NCI-H345 (cell line): ENCODE results near the gene RLN2.

Source experiments
- DNase-seq: peaks from one replicate; lab custom pipeline; 2025; lab: John Stamatoyannopoulos, UW

RLN2 gene

DNA sequence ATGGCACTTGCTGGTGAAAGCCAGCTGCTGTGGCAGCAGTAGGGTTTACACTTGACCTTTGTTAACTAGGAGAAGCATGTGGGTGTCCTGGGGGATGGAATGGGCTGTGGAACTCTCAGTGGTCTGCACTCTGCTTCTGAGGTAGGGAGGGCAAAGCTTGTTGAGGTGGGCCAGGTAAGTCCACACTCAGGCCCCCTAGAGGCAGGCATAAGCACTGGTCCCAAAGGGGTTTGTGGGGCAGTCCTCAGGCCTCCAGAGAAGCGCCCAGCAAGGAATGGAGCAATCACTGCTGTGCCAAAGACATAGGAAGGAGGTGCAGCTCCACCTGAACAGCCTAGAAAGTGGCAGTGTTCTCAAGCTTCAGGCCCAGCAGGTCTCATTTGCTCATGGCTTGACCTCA, 38.6 kb downstream of the RLN2 start:
- DNase-seq = no peak

GRCh38 chr9:5264219-5264595, 40.3 kb downstream of the RLN2 start:
- DNase-seq = no peak

- no peak for DNase-seq
These were observed 40.9 kb downstream of the RLN2 start for GRCh38 chr9:5263351-5264218.
